Uterus (tissue), 2 donors: ENCODE results near the gene SLC38A10.

Source experiments
- POLR2A ChIP-seq, 2 donors: fragments of 450-650 bp; IDR thresholded peaks; one replicate each; pipeline ENCODE4 v1.6.1; 2016; ENCODE audit warnings: antibody characterized with exemption in 2 of 2, mild to moderate bottlenecking in 1 of 2, moderate library complexity in 1 of 2
- TF ChIP-seq, protein P1 (sequence below), 4 experiments: fragments of 200-600 bp in 2 of 4; fragments of 450-650 bp in 2 of 4; sonication (generic) in 2 of 4; IDR thresholded peaks; one replicate each; pipeline ENCODE4 v1.5.1; 2016 to 2019; ENCODE audit warnings: antibody characterized with exemption in 4 of 4, mild to moderate bottlenecking in 2 of 4, moderate library complexity in 1 of 4

- TF ChIP-seq, protein P1, sequence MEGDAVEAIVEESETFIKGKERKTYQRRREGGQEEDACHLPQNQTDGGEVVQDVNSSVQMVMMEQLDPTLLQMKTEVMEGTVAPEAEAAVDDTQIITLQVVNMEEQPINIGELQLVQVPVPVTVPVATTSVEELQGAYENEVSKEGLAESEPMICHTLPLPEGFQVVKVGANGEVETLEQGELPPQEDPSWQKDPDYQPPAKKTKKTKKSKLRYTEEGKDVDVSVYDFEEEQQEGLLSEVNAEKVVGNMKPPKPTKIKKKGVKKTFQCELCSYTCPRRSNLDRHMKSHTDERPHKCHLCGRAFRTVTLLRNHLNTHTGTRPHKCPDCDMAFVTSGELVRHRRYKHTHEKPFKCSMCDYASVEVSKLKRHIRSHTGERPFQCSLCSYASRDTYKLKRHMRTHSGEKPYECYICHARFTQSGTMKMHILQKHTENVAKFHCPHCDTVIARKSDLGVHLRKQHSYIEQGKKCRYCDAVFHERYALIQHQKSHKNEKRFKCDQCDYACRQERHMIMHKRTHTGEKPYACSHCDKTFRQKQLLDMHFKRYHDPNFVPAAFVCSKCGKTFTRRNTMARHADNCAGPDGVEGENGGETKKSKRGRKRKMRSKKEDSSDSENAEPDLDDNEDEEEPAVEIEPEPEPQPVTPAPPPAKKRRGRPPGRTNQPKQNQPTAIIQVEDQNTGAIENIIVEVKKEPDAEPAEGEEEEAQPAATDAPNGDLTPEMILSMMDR (IDR thresholded peaks at IDR 0.05) = no peak
- TF ChIP-seq POLR2A (IDR thresholded peaks at IDR 0.05) = no peak
These were observed 15.0 kb upstream of the SLC38A10 start for GRCh38 chr17:81309859-81310839.
